A204.1 (cell line): ENCODE results near the gene GNA14.
"Not testable (repeated sequence)": the region's sequence is repeated elsewhere in the genome, so short reads cannot be mapped to it uniquely, and the experiment has no call there.

ENCODE experiments used
- FAIRE-seq: peaks from 2 replicates; lab custom pipeline; 2012; peaks lifted over from hg19 to GRCh38; lab: Jason Lieb, UNC

Gene GNA14

DNA sequence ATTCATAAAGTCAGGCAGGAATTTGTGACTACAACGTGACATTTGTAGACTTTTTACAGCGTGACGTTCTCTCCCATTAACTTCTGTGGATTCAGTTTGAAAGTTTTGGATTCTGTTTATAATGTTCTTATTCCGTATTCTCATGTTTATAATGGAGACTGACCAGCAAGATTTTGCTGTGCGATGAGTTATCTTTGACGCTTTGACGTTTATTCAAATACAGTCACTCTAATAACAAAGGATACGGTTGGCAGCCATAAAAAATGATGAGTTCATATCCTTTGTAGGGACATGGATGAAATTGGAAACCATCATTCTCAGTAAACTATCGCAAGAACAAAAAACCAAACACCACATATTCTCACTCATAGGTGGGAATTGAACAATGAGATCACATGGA is 249.5 kb downstream of the GNA14 start:
- FAIRE-seq, result not testable (repeated sequence)

DNA sequence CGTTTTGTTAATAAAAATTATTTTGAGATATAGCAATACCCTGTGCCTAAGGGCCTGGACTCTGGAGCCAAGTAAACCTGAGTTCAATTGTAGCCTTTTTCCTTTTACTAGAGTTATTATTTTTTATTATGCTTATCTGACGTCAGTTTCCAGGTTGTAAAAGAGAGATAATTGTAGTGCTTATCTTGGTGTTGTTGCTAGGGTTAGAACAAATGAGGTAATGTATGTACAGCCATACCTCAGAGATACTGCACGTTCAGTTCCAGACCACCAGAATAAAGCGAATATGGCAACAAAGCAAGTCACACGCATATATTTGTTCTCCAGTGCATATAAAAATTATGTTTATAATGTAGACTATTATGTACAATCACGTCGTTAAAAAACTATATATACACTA is 255.8 kb downstream of the GNA14 start:
- FAIRE-seq, result no peak

DNA sequence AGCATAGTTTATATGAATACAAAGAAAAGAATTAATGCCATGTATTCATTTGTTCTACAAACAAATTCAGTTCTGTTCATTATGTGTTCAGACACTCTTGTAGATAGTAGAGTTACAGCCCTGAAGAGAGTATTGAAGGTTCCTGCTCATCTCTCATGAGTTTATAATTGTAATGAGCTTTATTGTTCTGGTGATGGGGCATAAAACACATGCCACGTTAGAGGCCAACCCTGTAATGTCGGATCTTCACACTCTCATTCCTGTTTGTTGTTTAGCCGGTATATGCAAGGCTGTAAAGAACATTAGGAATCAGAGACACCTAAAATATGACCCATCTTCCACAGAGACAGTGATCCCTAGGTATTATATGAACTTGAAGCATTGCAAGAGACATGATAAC is 256.3 kb downstream of the GNA14 start:
- FAIRE-seq, result no peak

DNA sequence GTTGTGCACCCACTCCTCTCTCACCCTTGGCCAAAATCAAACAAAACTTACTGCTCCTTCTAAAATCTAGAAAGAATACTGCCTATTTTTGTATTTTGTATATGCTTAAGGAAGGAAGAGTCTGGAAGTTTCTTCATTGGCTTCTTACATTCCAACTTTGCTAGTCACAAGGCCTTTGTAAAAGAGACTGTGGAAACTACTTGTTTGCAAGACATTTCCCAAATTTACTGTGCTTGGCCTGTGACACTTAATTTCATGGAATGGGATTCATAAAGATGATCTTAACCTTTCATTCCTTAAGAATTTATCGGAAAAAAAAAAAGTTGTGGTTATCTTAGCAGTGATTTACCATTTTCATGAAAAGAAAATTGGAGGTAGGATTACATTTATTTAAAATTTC is 261.9 kb downstream of the GNA14 start:
- no peak for FAIRE-seq

DNA sequence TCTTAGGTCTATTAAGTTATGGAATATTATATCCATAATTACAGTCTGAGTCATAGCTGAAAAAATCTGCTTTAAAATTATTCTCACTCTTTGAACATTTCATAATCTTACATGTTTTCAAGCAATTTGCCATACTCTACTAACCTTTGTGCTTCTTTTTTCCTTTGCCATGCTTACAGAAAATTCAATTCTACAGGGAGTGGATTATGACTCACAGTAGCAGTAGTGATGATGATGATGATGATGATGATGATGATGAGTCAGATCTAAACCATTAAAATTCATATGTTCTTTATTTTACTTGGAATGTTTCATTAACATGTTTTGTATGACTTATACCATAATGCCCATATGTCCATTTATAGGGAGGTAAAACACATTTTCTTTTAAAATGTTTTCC is 263.7 kb downstream of the GNA14 start:
- no peak for FAIRE-seq

DNA sequence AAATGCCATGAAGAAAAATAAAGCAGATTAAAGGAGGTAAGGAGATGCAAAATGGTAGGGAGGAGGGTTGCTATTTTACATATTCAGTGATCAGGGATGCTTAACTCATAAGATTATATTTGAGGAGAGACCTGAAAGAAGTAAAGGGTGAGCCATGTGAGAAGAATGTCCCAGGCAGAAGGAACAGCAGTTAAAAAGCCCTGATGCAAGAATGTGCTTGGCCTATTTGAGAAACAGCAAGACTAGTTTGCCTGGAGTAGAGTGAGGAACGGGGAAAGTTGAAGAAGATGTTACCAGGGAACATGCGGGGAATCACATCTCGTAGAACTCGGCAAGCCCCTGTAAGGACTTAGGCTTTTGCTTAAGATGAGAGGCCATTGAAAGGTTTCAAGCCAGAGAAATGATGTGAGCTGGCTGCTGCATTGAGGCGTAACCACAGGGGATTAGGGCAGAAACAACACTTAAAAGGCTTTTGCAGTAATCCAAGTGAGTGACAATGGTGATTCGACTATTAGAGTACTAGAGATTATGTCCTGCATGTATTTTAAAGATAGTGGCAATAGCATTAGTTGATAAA is 272.1 kb downstream of the GNA14 start:
- no peak for FAIRE-seq

DNA sequence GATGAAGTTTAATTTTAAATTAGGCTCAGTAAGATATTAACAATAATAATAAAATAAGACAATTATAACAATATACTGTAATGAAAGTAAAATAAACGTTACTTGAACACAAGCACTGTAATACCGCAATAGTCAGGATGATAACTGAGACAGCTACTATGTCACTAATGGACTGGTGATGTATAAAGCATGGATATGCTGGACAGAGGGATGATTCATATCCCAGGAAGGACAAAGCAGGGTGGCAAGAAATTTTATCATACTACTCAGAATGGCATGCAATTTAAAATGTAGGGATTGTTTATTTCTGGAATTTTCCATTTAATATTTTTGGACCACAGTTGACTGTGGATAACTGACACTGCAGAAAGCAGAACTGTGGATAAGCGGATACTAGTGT is 273.9 kb downstream of the GNA14 start:
- no peak for FAIRE-seq
